ENCODE measurements around the gene RARRES2.

Gene RARRES2

GRCh38 chr7:150359622-150360362 lies 18.4 kb upstream of the RARRES2 start:
- Histone ChIP-seq H3K4me3 (ENCODE audit: insufficient read depth in 1 of 2, low read depth in 1 of 2, low read length in 2 of 2) (no peak overlapping the region), H3K4me1 (ENCODE audit: control insufficient read depth, insufficient read depth, low read depth, low read length) (peaks cover 2% of the 10 kb centered on the region), H2BK120ac (ENCODE audit: low read depth, low read length) (no peak overlapping the region), H3K18ac (ENCODE audit: low read depth in 1 of 2, low read length in 2 of 2) (peak overlapping the region in 1 of 2 experiments; percentile 80), H3K23ac (ENCODE audit: low read length in 2 of 2) (no peak overlapping the region), H2AFZ (ENCODE audit: low read depth, low read length) (no peak overlapping the region), H3K4ac (ENCODE audit: low read depth in 1 of 2, low read length in 2 of 2) (peak overlapping the region; percentile 24 to 54), H2BK12ac (ENCODE audit: low read length in 2 of 2) (peak overlapping the region; percentile 82 to 94), H3K9ac (ENCODE audit: low read length) (no peak overlapping the region), H3K36me3 (ENCODE audit: control insufficient read depth in 1 of 2, insufficient read depth in 2 of 2, low read depth in 1 of 2, low read length in 2 of 2) (peaks cover 0 to 4% of the 10 kb centered on the region in 2 experiments), H4K91ac (ENCODE audit: low read length) (peak overlapping the region; percentile 61), H3K9me3 (ENCODE audit: control insufficient read depth, low read length) (no peaks in the 10 kb centered on the region), H3K27ac (ENCODE audit: low read length, poor library complexity, severe bottlenecking) (no peak overlapping the region), H4K8ac (ENCODE audit: low read length) (peak overlapping the region; percentile 5), H3K14ac (ENCODE audit: low read length in 2 of 2) (peak overlapping the region in 1 of 2 experiments; percentile 66), H2BK15ac (ENCODE audit: low read depth, poor library complexity, severe bottlenecking) (no peak overlapping the region), H3K79me1 (replicated peaks; ENCODE audit: low read length, poor library complexity, severe bottlenecking) (no peaks in the 10 kb centered on the region), H2AK5ac (ENCODE audit: low read length, severe bottlenecking) (no peak overlapping the region), H2BK5ac (ENCODE audit: low read depth, low read length, poor library complexity, severe bottlenecking) (no peak overlapping the region), H3K27me3 (ENCODE audit: control insufficient read depth in 1 of 2, insufficient read depth in 1 of 2, low read length in 2 of 2) (peaks cover 13 to 17% of the 10 kb centered on the region in 2 experiments), H3K4me2 (ENCODE audit: low read length, poor library complexity, severe bottlenecking) (no peak overlapping the region)
- no peak for DNase-seq
- 96% methylated on average over 2 of the region's 2 CpGs for WGBS

DNA sequence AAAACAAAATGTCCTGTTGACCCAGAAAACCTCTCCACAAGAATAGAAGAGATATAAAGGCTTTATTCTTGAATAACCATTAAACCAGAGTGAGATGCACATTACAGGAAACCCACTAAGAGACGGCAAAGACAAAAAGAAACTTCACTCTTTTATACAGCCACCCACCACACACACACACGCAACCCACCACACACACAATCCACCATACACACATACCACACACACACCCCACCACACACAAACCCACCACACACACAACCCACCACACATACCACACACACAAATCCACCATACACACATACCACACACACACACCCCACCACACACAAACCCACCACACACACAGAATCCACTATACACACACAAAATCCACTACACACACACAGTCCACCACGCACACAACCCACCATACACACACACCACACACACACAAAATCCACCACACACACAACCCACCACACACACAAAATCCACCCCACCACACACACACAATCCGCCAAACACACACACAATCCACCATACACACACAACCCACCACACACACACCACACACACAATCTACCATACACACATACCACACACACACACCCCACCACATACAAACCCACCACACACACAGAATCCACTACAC lies 17.7 kb upstream of the RARRES2 start:
- H3K18ac ChIP-seq (ENCODE audit: low read depth in 1 of 2, low read length in 2 of 2), result peak overlapping the region; percentile 43 to 58
- DNase-seq, result no peak
- no peak overlapping the region for H2BK15ac ChIP-seq (ENCODE audit: low read depth, poor library complexity, severe bottlenecking)
- H3K27ac ChIP-seq (ENCODE audit: low read length, poor library complexity, severe bottlenecking), result no peak overlapping the region
- H3K14ac ChIP-seq (ENCODE audit: low read length in 2 of 2), result no peak overlapping the region
- H3K9me3 ChIP-seq (ENCODE audit: control insufficient read depth, low read length), result no peaks in the 10 kb centered on the region
- H3K4ac ChIP-seq (ENCODE audit: low read depth in 1 of 2, low read length in 2 of 2), result peak overlapping the region in 1 of 2 experiments; percentile 42
- H2BK5ac ChIP-seq (ENCODE audit: low read depth, low read length, poor library complexity, severe bottlenecking), result no peak overlapping the region
- H2AFZ ChIP-seq (ENCODE audit: low read depth, low read length), result no peak overlapping the region
- H4K8ac ChIP-seq (ENCODE audit: low read length), result peak overlapping the region; percentile 72
- H2AK5ac ChIP-seq (ENCODE audit: low read length, severe bottlenecking), result no peak overlapping the region
- peak overlapping the region; percentile 79 for H4K91ac ChIP-seq (ENCODE audit: low read length)
- no peak overlapping the region for H3K4me2 ChIP-seq (ENCODE audit: low read length, poor library complexity, severe bottlenecking)
- peaks cover 2% of the 10 kb centered on the region for H3K4me1 ChIP-seq (ENCODE audit: control insufficient read depth, insufficient read depth, low read depth, low read length)
- H3K79me1 ChIP-seq (replicated peaks; ENCODE audit: low read length, poor library complexity, severe bottlenecking), result no peaks in the 10 kb centered on the region
- H2BK12ac ChIP-seq (ENCODE audit: low read length in 2 of 2), result peak overlapping the region; percentile 76 to 94
- peak overlapping the region in 1 of 2 experiments; percentile 61 for H3K23ac ChIP-seq (ENCODE audit: low read length in 2 of 2)
- H2BK120ac ChIP-seq (ENCODE audit: low read depth, low read length), result no peak overlapping the region
- H3K27me3 ChIP-seq (ENCODE audit: control insufficient read depth in 1 of 2, insufficient read depth in 1 of 2, low read length in 2 of 2), result peaks cover 13 to 17% of the 10 kb centered on the region in 2 experiments
- no peak overlapping the region for H3K4me3 ChIP-seq (ENCODE audit: insufficient read depth in 1 of 2, low read depth in 1 of 2, low read length in 2 of 2)
- H3K9ac ChIP-seq (ENCODE audit: low read length), result no peak overlapping the region
- WGBS, result 92% methylated on average over 4 of the region's 4 CpGs
- peaks cover 0 to 4% of the 10 kb centered on the region in 2 experiments for H3K36me3 ChIP-seq (ENCODE audit: control insufficient read depth in 1 of 2, insufficient read depth in 2 of 2, low read depth in 1 of 2, low read length in 2 of 2)

- WGBS, result 96% methylated on average over 3 of the region's 4 CpGs
- no peak overlapping the region for H3K14ac ChIP-seq (ENCODE audit: low read length in 2 of 2)
- H3K4me3 ChIP-seq (ENCODE audit: insufficient read depth in 1 of 2, low read depth in 1 of 2, low read length in 2 of 2), result no peak overlapping the region
- no peak overlapping the region for H3K9ac ChIP-seq (ENCODE audit: low read length)
- no peak for DNase-seq
- H4K91ac ChIP-seq (ENCODE audit: low read length), result no peak overlapping the region
- H2AFZ ChIP-seq (ENCODE audit: low read depth, low read length), result no peak overlapping the region
- no peak overlapping the region for H2BK5ac ChIP-seq (ENCODE audit: low read depth, low read length, poor library complexity, severe bottlenecking)
- no peak overlapping the region for H2BK120ac ChIP-seq (ENCODE audit: low read depth, low read length)
- no peak overlapping the region for H2BK12ac ChIP-seq (ENCODE audit: low read length in 2 of 2)
- H2AK5ac ChIP-seq (ENCODE audit: low read length, severe bottlenecking), result no peak overlapping the region
- peaks cover 10 to 17% of the 10 kb centered on the region in 2 experiments for H3K27me3 ChIP-seq (ENCODE audit: control insufficient read depth in 1 of 2, insufficient read depth in 1 of 2, low read length in 2 of 2)
- no peak overlapping the region for H3K4ac ChIP-seq (ENCODE audit: low read depth in 1 of 2, low read length in 2 of 2)
- H3K79me1 ChIP-seq (replicated peaks; ENCODE audit: low read length, poor library complexity, severe bottlenecking), result no peaks in the 10 kb centered on the region
- no peak overlapping the region for H3K18ac ChIP-seq (ENCODE audit: low read depth in 1 of 2, low read length in 2 of 2)
- H3K27ac ChIP-seq (ENCODE audit: low read length, poor library complexity, severe bottlenecking), result no peak overlapping the region
- H3K4me2 ChIP-seq (ENCODE audit: low read length, poor library complexity, severe bottlenecking), result no peak overlapping the region
- H3K36me3 ChIP-seq (ENCODE audit: control insufficient read depth in 1 of 2, insufficient read depth in 2 of 2, low read depth in 1 of 2, low read length in 2 of 2), result peaks cover 0 to 4% of the 10 kb centered on the region in 2 experiments
- H4K8ac ChIP-seq (ENCODE audit: low read length), result no peak overlapping the region
- H2BK15ac ChIP-seq (ENCODE audit: low read depth, poor library complexity, severe bottlenecking), result no peak overlapping the region
- H3K9me3 ChIP-seq (ENCODE audit: control insufficient read depth, low read length), result no peaks in the 10 kb centered on the region
- no peak overlapping the region for H3K23ac ChIP-seq (ENCODE audit: low read length in 2 of 2)
- peaks cover 2% of the 10 kb centered on the region for H3K4me1 ChIP-seq (ENCODE audit: control insufficient read depth, insufficient read depth, low read depth, low read length)
Observed at GRCh38 chr7:150358433-150358832, 17.0 kb upstream of the RARRES2 start.

DNA sequence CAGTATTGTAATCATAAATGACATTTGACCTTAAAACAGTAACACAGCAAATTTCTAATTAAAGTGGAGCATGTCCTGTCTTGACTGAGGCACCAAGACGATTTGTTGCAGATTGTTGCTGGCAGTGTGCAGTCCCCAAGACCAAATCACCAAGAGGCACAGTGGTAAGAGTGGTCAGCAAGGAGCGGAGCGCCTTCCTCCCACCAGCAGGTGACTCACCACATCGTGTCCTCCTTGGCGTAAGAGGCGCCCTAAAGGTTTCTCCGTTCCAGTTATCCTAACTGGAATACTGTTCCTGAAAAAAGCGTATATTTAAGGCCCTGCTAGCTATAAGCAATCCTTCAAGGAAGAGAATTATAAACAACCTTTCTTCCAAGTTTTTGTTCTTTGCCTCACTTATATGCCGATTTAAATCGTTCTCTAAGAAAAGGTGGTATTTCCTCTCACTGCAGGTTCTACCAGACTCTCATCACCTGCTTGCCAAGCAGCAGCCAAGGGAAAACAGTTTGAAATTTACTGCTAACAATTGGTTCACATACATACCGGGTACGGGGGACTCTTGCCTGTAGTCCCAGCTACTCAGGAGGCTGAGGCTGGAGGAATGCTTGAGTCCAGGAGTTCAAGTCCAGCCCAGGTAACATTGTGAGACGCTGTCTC lies 16.5 kb upstream of the RARRES2 start:
- peaks cover 2% of the 10 kb centered on the region for H3K4me1 ChIP-seq (ENCODE audit: control insufficient read depth, insufficient read depth, low read depth, low read length)
- no peak overlapping the region for H4K91ac ChIP-seq (ENCODE audit: low read length)
- H3K27me3 ChIP-seq (ENCODE audit: control insufficient read depth in 1 of 2, insufficient read depth in 1 of 2, low read length in 2 of 2), result peaks cover 6 to 15% of the 10 kb centered on the region in 2 experiments
- 30% methylated on average over 12 of the region's 13 CpGs for WGBS
- H3K79me1 ChIP-seq (replicated peaks; ENCODE audit: low read length, poor library complexity, severe bottlenecking), result no peaks in the 10 kb centered on the region
- H2BK15ac ChIP-seq (ENCODE audit: low read depth, poor library complexity, severe bottlenecking), result peak overlapping the region; percentile 13
- peaks cover 0 to 4% of the 10 kb centered on the region in 2 experiments for H3K36me3 ChIP-seq (ENCODE audit: control insufficient read depth in 1 of 2, insufficient read depth in 2 of 2, low read depth in 1 of 2, low read length in 2 of 2)
- peak overlapping the region; percentile 95 for H4K8ac ChIP-seq (ENCODE audit: low read length)
- H2AFZ ChIP-seq (ENCODE audit: low read depth, low read length), result no peak overlapping the region
- H2BK120ac ChIP-seq (ENCODE audit: low read depth, low read length), result no peak overlapping the region
- no peak overlapping the region for H3K27ac ChIP-seq (ENCODE audit: low read length, poor library complexity, severe bottlenecking)
- no peak overlapping the region for H2AK5ac ChIP-seq (ENCODE audit: low read length, severe bottlenecking)
- peak overlapping the region in 1 of 2 experiments; percentile 32 for H3K4ac ChIP-seq (ENCODE audit: low read depth in 1 of 2, low read length in 2 of 2)
- no peak overlapping the region for H3K23ac ChIP-seq (ENCODE audit: low read length in 2 of 2)
- no peaks in the 10 kb centered on the region for H3K9me3 ChIP-seq (ENCODE audit: control insufficient read depth, low read length)
- no peak overlapping the region for H3K4me2 ChIP-seq (ENCODE audit: low read length, poor library complexity, severe bottlenecking)
- DNase-seq, result peak; percentile 80
- peak overlapping the region in 1 of 2 experiments; percentile 86 for H3K18ac ChIP-seq (ENCODE audit: low read depth in 1 of 2, low read length in 2 of 2)
- no peak overlapping the region for H3K4me3 ChIP-seq (ENCODE audit: insufficient read depth in 1 of 2, low read depth in 1 of 2, low read length in 2 of 2)
- H2BK5ac ChIP-seq (ENCODE audit: low read depth, low read length, poor library complexity, severe bottlenecking), result no peak overlapping the region
- no peak overlapping the region for H3K9ac ChIP-seq (ENCODE audit: low read length)
- H2BK12ac ChIP-seq (ENCODE audit: low read length in 2 of 2), result peak overlapping the region in 1 of 2 experiments; percentile 46
- no peak overlapping the region for H3K14ac ChIP-seq (ENCODE audit: low read length in 2 of 2)

All from mesenchymal stem cell (in vitro differentiated cells and primary cell).